ENCODE results near the gene EIF4EBP2. TPM values are rescaled to one million over a fixed set of nuclear protein-coding genes. Genes with fewer than 3 reads are reported as not detected.

Gene EIF4EBP2
- total RNA-seq, 1 experiment from 2014 or later, result 36.7 TPM

DNA sequence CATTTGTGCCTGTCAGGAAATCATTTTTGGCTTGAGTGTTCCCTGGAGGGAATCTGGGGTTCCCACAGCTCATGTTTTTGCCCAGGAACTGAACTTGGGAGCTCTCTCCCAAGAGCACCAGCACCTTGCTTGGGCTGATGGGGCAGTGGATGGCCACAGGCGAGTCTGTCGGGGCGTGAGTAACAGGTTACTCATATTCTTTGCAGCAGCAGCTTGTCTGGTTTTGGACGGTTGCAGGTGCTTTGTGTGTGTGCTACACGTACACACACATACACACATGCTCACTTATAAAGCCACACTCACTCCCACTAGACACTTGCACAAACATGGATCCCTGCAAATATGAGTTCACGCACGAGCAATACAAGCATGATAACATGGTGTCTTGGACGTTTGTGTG lies 71.7 kb downstream of the EIF4EBP2 start:
- Histone ChIP-seq H3K4me2 (ENCODE audit: low read length) (peak overlapping the region; percentile 71), H2AFZ (ENCODE audit: low read depth, low read length, poor library complexity, severe bottlenecking) (no peak overlapping the region), H3K4me1 (ENCODE audit: control insufficient read depth in 1 of 2, insufficient read depth in 2 of 2, low read length in 2 of 2) (peaks cover 26 to 62% of the 10 kb centered on the region in 2 experiments), H3K27ac (ENCODE audit: low read depth, low read length) (no peak overlapping the region), H3K36me3 (ENCODE audit: control insufficient read depth in 1 of 2, insufficient read depth in 2 of 2, low read length in 2 of 2) (peaks cover 0 to 1% of the 10 kb centered on the region in 2 experiments; a peak in 1 of 4 replicates), H3K79me2 (ENCODE audit: insufficient read depth, low read length) (peaks cover 19% of the 10 kb centered on the region), H3K9me3 (ENCODE audit: control insufficient read depth in 1 of 2, insufficient read depth in 1 of 2, low read depth in 1 of 2, low read length in 2 of 2) (no peaks in the 10 kb centered on the region), H3K9ac (ENCODE audit: low read length) (peak overlapping the region; percentile 24; the same call in 1 of the 2 replicates), H4K20me1 (ENCODE audit: insufficient read depth) (no peaks in the 10 kb centered on the region), H3K27me3 (ENCODE audit: insufficient read depth, low read length) (no peaks in the 10 kb centered on the region), H3K9me2 (ENCODE audit: insufficient read depth) (no peaks in the 10 kb centered on the region), H3K4me3 (replicated peaks in 1 of 2; ENCODE audit: low read depth in 1 of 2, low read length in 2 of 2) (no peak overlapping the region)
- ChIA-PET POLR2A (no interaction called here), CTCF (interaction anchor here (2.7 kb wide), 1 partner anchor 14 kb away, joined by 14 read pairs; no protein-coding TSS in a partner anchor), RAD21 (ENCODE audit: low non-redundant PET in 1 of 2, low total read pairs in 2 of 2, uncharacterized antibody in 2 of 2, unreplicated experiment in 2 of 2) (interaction anchor here in 1 of 2 experiments (1.3 kb wide), 1 partner anchor 14 kb away, joined by 5 read pairs; no protein-coding TSS in a partner anchor)
- DNase-seq (ENCODE audit: low read depth, low spot score), result no peak
- ATAC-seq, result no peak
- intact Hi-C loops (cut with micrococcal nuclease), result loop anchor here (5.0 kb wide), 1 partner anchor 62 kb away; no protein-coding TSS in a partner anchor
- peak; percentile 67 for TF ChIP-seq SP1 (IDR thresholded peaks at IDR 0.05; ENCODE audit: low read depth)
- TF ChIP-seq JUND (IDR thresholded peaks at IDR 0.05), result peak; percentile 71
- TF ChIP-seq, protein P1, sequence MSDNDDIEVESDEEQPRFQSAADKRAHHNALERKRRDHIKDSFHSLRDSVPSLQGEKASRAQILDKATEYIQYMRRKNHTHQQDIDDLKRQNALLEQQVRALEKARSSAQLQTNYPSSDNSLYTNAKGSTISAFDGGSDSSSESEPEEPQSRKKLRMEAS (IDR thresholded peaks at IDR 0.05), result peak; percentile 55
- peak; percentile 69; the same call in 1 of the 2 replicates for TF ChIP-seq CBX3 (IDR thresholded peaks at IDR 0.05; ENCODE audit: low read depth)
- peak; percentile 89 for TF ChIP-seq FOSL1 (IDR thresholded peaks at IDR 0.05; ENCODE audit: low read depth)
- no peak for TF ChIP-seq ZNF274 (IDR thresholded peaks at IDR 0.05; ENCODE audit: low read depth, low read length)
- no peak for TF ChIP-seq CEBPB (IDR thresholded peaks at IDR 0.05; ENCODE audit: low read depth)
- BruUV-seq (replicated peaks), result no TSS peak

- Histone ChIP-seq H4K20me1 (ENCODE audit: insufficient read depth) (no peaks in the 10 kb centered on the region), H3K9ac (ENCODE audit: low read length) (peak overlapping the region; percentile 24; the same call in 1 of the 2 replicates), H3K9me3 (ENCODE audit: control insufficient read depth in 1 of 2, insufficient read depth in 1 of 2, low read depth in 1 of 2, low read length in 2 of 2) (no peaks in the 10 kb centered on the region), H3K27ac (ENCODE audit: low read depth, low read length) (no peak overlapping the region), H3K79me2 (ENCODE audit: insufficient read depth, low read length) (peaks cover 27% of the 10 kb centered on the region), H3K36me3 (ENCODE audit: control insufficient read depth in 1 of 2, insufficient read depth in 2 of 2, low read length in 2 of 2) (peaks cover 0 to 4% of the 10 kb centered on the region in 2 experiments; a peak in 1 of 4 replicates), H3K27me3 (ENCODE audit: insufficient read depth, low read length) (no peaks in the 10 kb centered on the region), H3K4me1 (ENCODE audit: control insufficient read depth in 1 of 2, insufficient read depth in 2 of 2, low read length in 2 of 2) (peaks cover 26 to 67% of the 10 kb centered on the region in 2 experiments), H3K4me2 (ENCODE audit: low read length) (peak overlapping the region; percentile 71), H2AFZ (ENCODE audit: low read depth, low read length, poor library complexity, severe bottlenecking) (no peak overlapping the region), H3K4me3 (replicated peaks in 1 of 2; ENCODE audit: low read depth in 1 of 2, low read length in 2 of 2) (no peak overlapping the region), H3K9me2 (ENCODE audit: insufficient read depth) (no peaks in the 10 kb centered on the region)
- no peak for DNase-seq (ENCODE audit: low read depth, low spot score)
- no peak for ATAC-seq
- intact Hi-C loops (cut with micrococcal nuclease), result loop anchor here (5.0 kb wide), 1 partner anchor 61 kb away; no protein-coding TSS in a partner anchor
- CTCF ChIA-PET, result interaction anchor here (2.7 kb wide), 1 partner anchor 15 kb away, joined by 14 read pairs; no protein-coding TSS in a partner anchor
- POLR2A ChIA-PET, result no interaction called here
- RAD21 ChIA-PET (ENCODE audit: low non-redundant PET in 1 of 2, low total read pairs in 2 of 2, uncharacterized antibody in 2 of 2, unreplicated experiment in 2 of 2), result interaction anchor here in 1 of 2 experiments (1.3 to 1.4 kb wide), 2 partner anchors 15 kb away, joined by 5 read pairs; no protein-coding TSS in a partner anchor
- no TSS peak for BruUV-seq (replicated peaks)
- TF ChIP-seq EZH2phosphoT487 (IDR thresholded peaks at IDR 0.05; ENCODE audit: borderline replicate concordance) (no peak), POLR2AphosphoS5 (IDR thresholded peaks at IDR 0.05; ENCODE audit: low read depth, low read length) (no peak), SIN3A (IDR thresholded peaks at IDR 0.05; ENCODE audit: low read depth) (no peak), CBX3 (IDR thresholded peaks at IDR 0.05; ENCODE audit: low read depth) (no peak), CTCF (IDR thresholded peaks at IDR 0.05 in 2 of 3, conservative IDR thresholded peaks at IDR 0.05 in 1 of 3; ENCODE audit: borderline replicate concordance in 1 of 3, insufficient read depth in 1 of 3, low read depth in 2 of 3, low read length in 2 of 3) (no peak), EZH2 (IDR thresholded peaks at IDR 0.05) (no peak), RAD21 (IDR thresholded peaks at IDR 0.05; ENCODE audit: low read depth) (no peak), CEBPB (IDR thresholded peaks at IDR 0.05; ENCODE audit: low read depth) (no peak)
- TF ChIP-seq, protein P1 (IDR thresholded peaks at IDR 0.05), result no peak
- TF ChIP-seq, protein P2, sequence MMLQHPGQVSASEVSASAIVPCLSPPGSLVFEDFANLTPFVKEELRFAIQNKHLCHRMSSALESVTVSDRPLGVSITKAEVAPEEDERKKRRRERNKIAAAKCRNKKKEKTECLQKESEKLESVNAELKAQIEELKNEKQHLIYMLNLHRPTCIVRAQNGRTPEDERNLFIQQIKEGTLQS (IDR thresholded peaks at IDR 0.05), result no peak
Measured at GRCh38 chr10:70476249-70477035, 72.5 kb downstream of the EIF4EBP2 start.

All from HCT116 (cell line).